22Rv1 (cell line): ENCODE data around the gene SH3RF3.

Source experiments
- ZFX ChIP-seq: fragments of 450-650 bp; IDR thresholded peaks from 2 replicates; pipeline ENCODE4 v1.6.1; 2017; ENCODE audit warnings: antibody characterized with exemption, borderline replicate concordance
- TF ChIP-seq, protein P1 (sequence below): fragments of 450-650 bp; IDR thresholded peaks from 2 replicates; pipeline ENCODE4 v1.5.1; 2017; ENCODE audit warnings: mild to moderate bottlenecking

DNA sequence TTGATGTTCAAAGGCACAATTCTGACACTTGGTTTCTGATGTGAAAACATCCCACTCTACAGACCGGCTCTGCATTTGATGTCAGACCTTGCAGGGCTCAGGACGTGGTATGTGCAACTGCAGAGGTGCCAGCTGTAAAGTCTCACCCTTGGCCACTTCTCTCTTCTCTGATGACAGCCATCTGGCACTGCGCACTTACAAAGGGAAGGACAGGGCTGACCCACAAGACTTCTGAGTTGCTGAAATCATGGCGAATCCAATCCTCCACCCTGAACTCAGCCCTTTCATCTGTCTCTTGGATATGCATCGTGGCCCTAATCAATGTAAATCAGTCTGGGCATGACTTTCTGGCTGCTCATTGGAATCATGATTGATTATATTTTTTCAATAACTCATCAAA is 402.2 kb downstream of the SH3RF3 start:
- TF ChIP-seq, protein P1, sequence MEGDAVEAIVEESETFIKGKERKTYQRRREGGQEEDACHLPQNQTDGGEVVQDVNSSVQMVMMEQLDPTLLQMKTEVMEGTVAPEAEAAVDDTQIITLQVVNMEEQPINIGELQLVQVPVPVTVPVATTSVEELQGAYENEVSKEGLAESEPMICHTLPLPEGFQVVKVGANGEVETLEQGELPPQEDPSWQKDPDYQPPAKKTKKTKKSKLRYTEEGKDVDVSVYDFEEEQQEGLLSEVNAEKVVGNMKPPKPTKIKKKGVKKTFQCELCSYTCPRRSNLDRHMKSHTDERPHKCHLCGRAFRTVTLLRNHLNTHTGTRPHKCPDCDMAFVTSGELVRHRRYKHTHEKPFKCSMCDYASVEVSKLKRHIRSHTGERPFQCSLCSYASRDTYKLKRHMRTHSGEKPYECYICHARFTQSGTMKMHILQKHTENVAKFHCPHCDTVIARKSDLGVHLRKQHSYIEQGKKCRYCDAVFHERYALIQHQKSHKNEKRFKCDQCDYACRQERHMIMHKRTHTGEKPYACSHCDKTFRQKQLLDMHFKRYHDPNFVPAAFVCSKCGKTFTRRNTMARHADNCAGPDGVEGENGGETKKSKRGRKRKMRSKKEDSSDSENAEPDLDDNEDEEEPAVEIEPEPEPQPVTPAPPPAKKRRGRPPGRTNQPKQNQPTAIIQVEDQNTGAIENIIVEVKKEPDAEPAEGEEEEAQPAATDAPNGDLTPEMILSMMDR: no peak
- no peak for TF ChIP-seq ZFX
